HEK293T (cell line): Measurements from ENCODE around the gene DGKD.

ENCODE experiments used
- CTCF ChIA-PET: fragments of 350-600 bp; formaldehyde crosslinking; extraction: SDS; loops from one replicate; lab custom pipeline; 2021; ENCODE audit warnings: antibody characterized with exemption, inconsistent platforms; lab: Yijun Ruan, JAX
- POLR2A ChIA-PET: fragments of 350-600 bp; formaldehyde crosslinking; extraction: SDS; loops from one replicate; lab custom pipeline; 2020; ENCODE audit warnings: antibody characterized with exemption, inconsistent platforms; lab: Yijun Ruan, JAX
- DNase-seq: peaks from one replicate; pipeline ENCODE4 v3.0.0; 2012; ENCODE audit warnings: mixed read lengths; ENCODE audit errors: extremely low spot score
- ARNT ChIP-seq: fragments of 450-650 bp; IDR thresholded peaks from 2 replicates; pipeline ENCODE4 v1.6.1; 2017; ENCODE audit warnings: mild to moderate bottlenecking
- BHLHE40 ChIP-seq: fragments of 450-650 bp; IDR thresholded peaks from 2 replicates; pipeline ENCODE4 v1.6.1; 2016; ENCODE audit warnings: mild to moderate bottlenecking, moderate library complexity, borderline replicate concordance
- CTBP1 ChIP-seq: fragments of 450-650 bp; IDR thresholded peaks from 2 replicates; pipeline ENCODE4 v1.6.1; 2016; ENCODE audit warnings: borderline replicate concordance
- ELF4 ChIP-seq: fragments of 450-650 bp; IDR thresholded peaks from 2 replicates; pipeline ENCODE4 v1.6.1; 2017; ENCODE audit warnings: antibody characterized with exemption
- FOXA1 ChIP-seq: fragments of 450-650 bp; IDR thresholded peaks from 2 replicates; pipeline ENCODE4 v1.6.1; 2016; ENCODE audit warnings: mild to moderate bottlenecking
- FOXK2 ChIP-seq: fragments of 450-650 bp; IDR thresholded peaks from 2 replicates; pipeline ENCODE4 v1.6.1; 2016; ENCODE audit warnings: mild to moderate bottlenecking
- FOXM1 ChIP-seq: fragments of 450-650 bp; IDR thresholded peaks from 2 replicates; pipeline ENCODE4 v1.6.1; 2017; ENCODE audit warnings: mild to moderate bottlenecking, borderline replicate concordance
- HDGF ChIP-seq: fragments of 450-650 bp; IDR thresholded peaks from 2 replicates; pipeline ENCODE4 v1.6.1; 2017; ENCODE audit warnings: antibody characterized with exemption, borderline replicate concordance
- L3MBTL2 ChIP-seq: fragments of 450-650 bp; conservative IDR thresholded peaks from 2 replicates; pipeline ENCODE4 v1.6.1; 2016; ENCODE audit warnings: mild to moderate bottlenecking
- LEF1 ChIP-seq: fragments of 450-650 bp; IDR thresholded peaks from 2 replicates; pipeline ENCODE4 v1.6.1; 2017; ENCODE audit warnings: mild to moderate bottlenecking, borderline replicate concordance
- NFRKB ChIP-seq: fragments of 450-650 bp; IDR thresholded peaks from 2 replicates; pipeline ENCODE4 v1.6.1; 2016; ENCODE audit warnings: mild to moderate bottlenecking, moderate library complexity
- PKNOX1 ChIP-seq: fragments of 450-650 bp; IDR thresholded peaks from 2 replicates; pipeline ENCODE4 v1.6.1; 2016
- SP1 ChIP-seq: fragments of 450-650 bp; IDR thresholded peaks from 2 replicates; pipeline ENCODE4 v1.6.1; 2017
- SUZ12 ChIP-seq: fragments of 450-650 bp; IDR thresholded peaks from 2 replicates; pipeline ENCODE4 v1.6.1; 2016; ENCODE audit warnings: mild to moderate bottlenecking
- TARDBP ChIP-seq: fragments of 450-650 bp; IDR thresholded peaks from 2 replicates; pipeline ENCODE4 v1.6.1; 2016
- ZNF384 ChIP-seq: fragments of 450-650 bp; IDR thresholded peaks from 2 replicates; pipeline ENCODE4 v1.6.1; 2016

DGKD gene

GRCh38 chr2:233424154-233424951 lies 70.1 kb downstream of the DGKD start:
- POLR2A ChIA-PET = no interaction called here
- CTCF ChIA-PET = no interaction called here
- no peak for DNase-seq
- TF ChIP-seq LEF1 (no peak), FOXM1 (no peak), FOXA1 (no peak), TARDBP (no peak), PKNOX1 (no peak), HDGF (no peak)

- no peak for DNase-seq
- TF ChIP-seq LEF1 (no peak), ARNT (no peak)
- POLR2A ChIA-PET = no interaction called here
- CTCF ChIA-PET = interaction anchor here (0.6 kb wide), 1 partner anchor 404 kb away, joined by 4 read pairs; no protein-coding TSS in a partner anchor
Observed at GRCh38 chr2:233426619-233427342, 72.5 kb downstream of the DGKD start.

- ChIA-PET POLR2A (no interaction called here), CTCF (no interaction called here)
- DNase-seq = no peak
- TF ChIP-seq ARNT (no peak), FOXM1 (no peak), L3MBTL2 (no peak), BHLHE40 (no peak), NFRKB (no peak), LEF1 (no peak), FOXK2 (no peak), TARDBP (no peak), SP1 (no peak), PKNOX1 (no peak), CTBP1 (no peak)
Observed at GRCh38 chr2:233428008-233428407, 73.7 kb downstream of the DGKD start.

- ChIA-PET POLR2A (no interaction called here), CTCF (no interaction called here)
- TF ChIP-seq L3MBTL2 (no peak), FOXM1 (no peak), HDGF (no peak), TARDBP (no peak), CTBP1 (no peak), FOXA1 (no peak), ELF4 (no peak), BHLHE40 (no peak), ARNT (no peak), NFRKB (no peak), SUZ12 (no peak), PKNOX1 (no peak), FOXK2 (no peak), ZNF384 (no peak), LEF1 (no peak), SP1 (no peak)
- no peak for DNase-seq
Observed at GRCh38 chr2:233428438-233428837, 74.1 kb downstream of the DGKD start.

- POLR2A ChIA-PET = no interaction called here
- CTCF ChIA-PET = no interaction called here
- TF ChIP-seq PKNOX1 (no peak), SP1 (no peak), FOXA1 (no peak), NFRKB (no peak), FOXM1 (no peak), SUZ12 (no peak), FOXK2 (no peak), ZNF384 (no peak), L3MBTL2 (no peak)
- no peak for DNase-seq
Observed at GRCh38 chr2:233429175-233429897, 75.0 kb downstream of the DGKD start.
